NCI-H510A (cell line): ENCODE measurements around the gene MOCS1.
"Not testable (repeated sequence)": the region's sequence is repeated elsewhere in the genome, so short reads cannot be mapped to it uniquely, and the experiment has no call there.

Experiments used
- DNase-seq: peaks from one replicate; lab custom pipeline; 2025; lab: John Stamatoyannopoulos, UW

MOCS1 gene

DNA sequence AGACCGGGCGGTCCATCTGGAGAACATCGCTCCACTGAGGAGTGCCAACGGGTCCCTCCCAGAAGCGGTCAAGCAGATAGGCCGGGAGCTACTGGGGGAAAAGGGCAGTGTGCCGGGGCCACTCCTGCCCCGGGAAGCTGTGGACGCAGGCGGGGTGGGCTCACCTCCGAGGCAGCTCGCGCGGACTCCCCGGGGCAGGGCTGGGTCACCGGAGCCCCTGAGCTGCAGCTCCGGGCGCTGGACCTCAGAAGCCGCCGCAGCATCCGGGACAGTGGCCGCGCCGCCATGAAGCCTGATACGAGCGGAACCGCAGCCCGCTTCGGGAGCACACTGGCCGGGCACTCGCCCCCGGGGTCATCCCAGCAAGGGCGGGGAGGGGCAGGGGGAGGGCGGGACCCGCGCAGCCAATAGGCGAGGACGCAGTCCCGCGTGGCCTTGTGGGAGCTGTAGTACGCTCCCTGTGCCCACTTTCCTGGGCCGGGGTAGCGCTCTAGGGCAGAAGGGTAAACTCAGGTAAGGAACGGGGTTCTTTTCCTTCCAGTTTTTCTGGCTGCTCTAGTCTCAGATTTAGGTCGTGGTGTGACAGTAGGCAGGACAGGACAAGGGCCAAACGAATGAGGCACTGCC lies at the start of gene MOCS1:
Gene MOCS1 (minus strand): TSS at position 332 of the 627 bp plus-strand sequence. CDS start 45 bp downstream, at position 287.
- peak; percentile 63 for DNase-seq

- no peak for DNase-seq
These were observed 49.8 kb upstream of the MOCS1 start for GRCh38 chr6:39984051-39984450.

GRCh38 chr6:39983193-39983592 lies 48.9 kb upstream of the MOCS1 start:
- DNase-seq: no peak

DNA sequence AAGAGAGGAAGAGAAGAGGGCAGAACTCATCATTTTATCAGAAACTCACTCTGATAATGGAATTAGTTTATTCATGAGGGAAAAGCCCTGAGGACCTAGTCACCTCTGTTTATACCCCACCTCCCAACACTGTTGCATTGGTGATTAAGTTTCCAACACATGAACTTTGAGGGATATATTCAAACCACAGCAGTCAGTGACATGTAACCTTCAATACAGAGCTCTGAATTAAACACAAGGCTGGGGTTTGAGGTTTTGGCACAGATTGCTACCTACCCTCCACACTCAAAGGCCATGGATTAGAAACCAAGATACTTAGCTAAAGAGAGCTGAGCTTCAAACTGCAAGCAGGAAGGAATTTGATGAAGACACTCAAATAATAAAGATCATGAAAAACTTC lies 48.5 kb upstream of the MOCS1 start:
- no peak for DNase-seq

- DNase-seq: peak; percentile 8
These were observed 46.7 kb upstream of the MOCS1 start for GRCh38 chr6:39980839-39981580.

- DNase-seq: no peak
These were observed 45.4 kb upstream of the MOCS1 start for GRCh38 chr6:39979461-39980328.

DNA sequence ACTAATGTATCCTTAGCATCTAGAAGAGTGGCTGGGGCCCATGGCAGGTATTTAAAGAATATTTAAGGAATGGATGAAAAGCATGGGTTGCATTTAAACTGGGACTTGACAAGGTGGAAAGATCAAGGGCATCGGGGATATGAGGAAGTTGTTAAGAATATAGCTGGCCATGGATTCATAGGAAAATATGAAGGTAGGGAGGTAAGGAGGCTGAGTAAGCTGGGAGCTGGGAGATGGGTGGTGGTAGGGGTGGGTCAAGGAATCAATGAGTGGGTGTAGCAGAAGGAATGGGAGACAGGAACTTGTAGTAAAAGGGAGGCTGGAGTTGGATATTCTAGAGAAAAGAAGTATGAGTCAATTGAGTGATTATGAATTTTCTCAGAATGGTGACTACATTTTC lies 44.0 kb upstream of the MOCS1 start:
- DNase-seq: no peak

DNA sequence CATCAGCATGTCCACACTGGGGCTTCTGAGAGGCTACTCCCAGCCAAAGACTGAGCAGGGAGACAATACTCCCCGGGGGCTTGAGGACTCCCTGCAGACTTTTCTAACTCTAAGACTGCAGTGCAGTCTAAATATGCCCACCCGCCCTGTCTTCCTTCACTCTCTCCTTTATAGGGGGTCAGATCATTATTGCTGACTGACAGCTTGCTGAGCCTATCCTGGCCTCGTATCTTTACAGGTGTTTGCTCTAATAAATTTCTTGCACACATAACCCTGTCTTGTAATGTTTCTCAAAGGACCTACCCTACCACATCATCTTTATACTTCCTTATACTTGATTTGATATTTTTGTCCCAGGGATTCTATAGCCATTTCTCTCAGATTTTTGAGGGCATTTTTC lies 39.4 kb upstream of the MOCS1 start:
- no peak for DNase-seq

- not testable (repeated sequence) for DNase-seq
These were observed 38.5 kb upstream of the MOCS1 start for GRCh38 chr6:39972717-39973116.

GRCh38 chr6:39971131-39971530 lies 36.9 kb upstream of the MOCS1 start:
- DNase-seq: not testable (repeated sequence)

GRCh38 chr6:39965751-39966150 lies 31.5 kb upstream of the MOCS1 start:
- no peak for DNase-seq

DNA sequence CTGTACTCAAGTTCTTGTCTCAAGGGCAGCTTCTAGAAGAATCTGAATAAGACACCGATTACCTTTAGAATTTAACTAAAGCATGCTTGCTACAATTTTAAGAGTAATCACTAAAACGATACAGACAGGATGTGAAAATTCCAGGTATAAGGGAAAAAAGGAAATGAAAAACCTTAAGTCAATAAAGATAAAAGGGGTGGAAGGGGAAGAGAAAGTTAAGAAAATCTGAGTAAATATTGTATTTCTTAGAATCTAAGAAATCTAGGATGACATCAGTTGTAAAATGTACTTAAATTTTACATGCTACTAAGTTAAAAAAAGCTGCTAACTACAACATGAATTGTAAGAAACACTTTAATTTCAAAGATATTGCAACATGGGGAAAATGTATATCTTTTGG lies 30.3 kb upstream of the MOCS1 start:
- DNase-seq: no peak

DNA sequence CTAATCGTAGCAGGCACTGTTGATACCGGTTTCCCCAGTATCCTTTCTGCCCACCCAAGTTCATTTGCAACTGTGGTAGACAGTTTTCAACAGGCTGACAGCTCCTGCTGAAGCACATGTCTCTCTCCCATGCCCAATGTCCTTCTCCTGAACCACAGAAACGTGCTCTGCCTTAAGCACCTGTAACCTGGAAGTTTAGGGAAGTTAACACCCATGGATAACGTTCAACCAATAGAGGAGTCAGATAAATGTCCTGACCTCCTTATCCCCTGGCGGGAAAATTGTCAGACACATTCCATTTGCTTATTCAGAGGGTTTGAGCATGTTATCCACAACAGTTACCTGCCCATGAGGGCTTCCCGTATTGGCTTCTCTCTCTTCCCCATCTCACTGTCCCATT lies 29.8 kb upstream of the MOCS1 start:
- DNase-seq: no peak

- no peak for DNase-seq
These were observed 28.6 kb upstream of the MOCS1 start for GRCh38 chr6:39962831-39963230.

- no peak for DNase-seq
These were observed 26.9 kb upstream of the MOCS1 start for GRCh38 chr6:39961178-39961577.

DNA sequence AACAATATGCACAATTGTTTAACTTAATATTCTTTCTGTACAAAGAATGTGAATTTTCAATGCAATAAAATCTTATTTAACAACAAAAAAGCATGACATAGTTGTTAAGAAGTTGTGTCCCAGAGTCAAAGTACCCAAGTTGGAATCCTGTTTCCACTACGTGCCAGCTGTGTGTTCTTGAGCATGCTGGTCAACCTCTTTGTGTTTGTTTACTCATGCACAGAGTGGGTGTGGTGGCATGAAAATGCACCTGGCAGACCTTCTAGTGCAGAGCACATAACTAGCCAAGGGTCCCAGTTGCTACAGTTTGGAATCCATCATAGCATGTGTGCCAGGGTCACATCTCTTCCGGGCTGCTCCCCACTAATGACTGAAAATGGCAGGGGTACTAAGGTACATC lies 24.7 kb upstream of the MOCS1 start:
- DNase-seq: no peak

DNA sequence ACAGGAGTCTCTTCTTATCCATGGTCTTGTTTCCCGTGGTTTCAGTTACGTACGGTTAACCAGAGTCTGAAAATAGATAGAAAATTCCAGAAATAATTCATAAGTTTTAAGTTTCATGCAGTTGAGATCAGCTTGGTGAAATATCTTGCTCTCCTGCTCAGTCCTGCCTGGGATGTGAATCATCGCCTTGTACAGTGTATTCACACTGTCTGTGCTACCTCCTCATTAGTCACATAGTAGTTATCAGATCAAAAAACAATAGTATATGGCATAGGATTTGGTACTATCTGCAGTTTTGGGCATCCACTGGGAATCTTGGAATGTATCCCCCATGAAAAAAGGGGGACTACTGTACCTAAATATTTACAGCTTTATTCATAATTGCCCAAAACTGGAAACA lies 22.7 kb upstream of the MOCS1 start:
- DNase-seq: no peak

- DNase-seq: no peak
These were observed 18.9 kb upstream of the MOCS1 start for GRCh38 chr6:39953076-39953618.

DNA sequence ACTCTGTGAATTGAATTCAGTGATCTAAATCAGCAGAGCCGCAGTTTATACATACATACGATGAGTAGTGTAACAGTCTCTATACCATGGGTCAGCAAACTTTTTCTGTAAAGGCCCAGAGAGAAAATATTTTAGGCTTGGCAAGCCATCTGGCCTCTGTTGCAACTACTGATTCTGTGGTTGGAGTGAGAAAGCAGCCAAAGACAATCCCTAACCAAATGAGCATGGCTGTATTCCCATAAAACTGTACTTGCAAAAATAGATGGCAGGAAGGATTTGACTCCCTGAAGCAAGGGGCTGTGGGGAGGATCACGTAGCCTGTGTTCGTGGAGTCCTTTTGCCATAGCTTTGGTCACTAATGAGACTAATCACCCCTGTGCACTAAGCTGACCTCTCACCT lies 17.9 kb upstream of the MOCS1 start:
- no peak for DNase-seq

GRCh38 chr6:39951716-39952115 lies 17.5 kb upstream of the MOCS1 start:
- DNase-seq: no peak

- no peak for DNase-seq
These were observed 16.9 kb upstream of the MOCS1 start for GRCh38 chr6:39951191-39951590.

DNA sequence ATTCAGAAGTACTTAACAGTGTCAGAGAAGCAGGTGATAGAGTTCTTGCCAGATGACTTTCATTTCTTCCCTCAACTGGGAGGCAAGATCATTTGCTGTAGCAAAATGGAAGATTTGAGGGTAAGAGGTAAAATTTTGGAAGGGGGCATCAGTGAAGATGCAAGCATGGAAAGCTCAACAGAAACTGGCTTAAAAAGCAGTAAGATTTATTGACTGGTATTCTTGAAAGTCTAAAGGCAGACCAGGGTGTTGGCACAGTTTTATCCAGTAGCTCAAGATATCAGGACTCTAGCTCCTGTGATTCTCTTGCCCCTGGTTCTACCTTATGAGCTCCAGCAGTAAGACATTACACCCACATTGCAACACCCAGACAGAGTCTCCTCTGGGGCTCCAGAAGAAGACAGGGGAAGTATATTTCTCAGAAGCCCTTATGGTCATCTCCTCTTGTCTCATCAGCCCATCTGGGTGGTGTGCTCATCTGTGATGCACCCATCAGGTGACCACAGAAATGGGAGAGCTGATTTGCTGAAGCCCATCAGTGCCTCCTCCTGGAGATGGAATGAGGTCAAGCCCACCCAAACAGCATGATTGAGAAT lies 16.0 kb upstream of the MOCS1 start:
- DNase-seq: no peak
